ENCODE measurements around the gene LTO1. TPM values are rescaled to one million over a fixed set of nuclear protein-coding genes. Genes with fewer than 3 reads are reported as not detected.
"Not testable (repeated sequence)": the region's sequence is repeated elsewhere in the genome, so short reads cannot be mapped to it uniquely, and the experiment has no call there.

LTO1 gene
- polyA plus RNA-seq, 3 donors, result 11.5 to 17.3 (median 12.6) TPM

- H3K27ac ChIP-seq (ENCODE audit: low read depth, low read length), result no peak overlapping the region
- 80 to 85% (median 84%) methylated on average over 10 of the region's 10 CpGs for WGBS, 3 donors
Measured at GRCh38 chr11:69625476-69625875, 49.7 kb downstream of the LTO1 start.

- WGBS, 3 donors, result 78 to 93% (median 91%) methylated on average over 1 of the region's 1 CpG
Measured at GRCh38 chr11:69624293-69624692, 50.9 kb downstream of the LTO1 start.

GRCh38 chr11:69622097-69622681 lies 53.0 kb downstream of the LTO1 start:
- 74 to 80% (median 77%) methylated on average over 7 to 8 of the region's 8 CpGs for WGBS, 3 donors
- not testable (repeated sequence) for H3K27ac ChIP-seq (ENCODE audit: low read depth, low read length)

More at GRCh38 chr11:69624293-69624692, 50.9 kb downstream of the LTO1 start:
- no peak overlapping the region for H3K27ac ChIP-seq (ENCODE audit: low read depth, low read length)

GRCh38 chr11:69620683-69621290 lies 54.4 kb downstream of the LTO1 start:
- no peak overlapping the region for H3K27ac ChIP-seq (ENCODE audit: low read depth, low read length)
- WGBS, 3 donors, result 60 to 76% (median 68%) methylated on average over 2 of the region's 2 CpGs

GRCh38 chr11:69618237-69618636 lies 56.9 kb downstream of the LTO1 start:
- no peak overlapping the region for H3K27ac ChIP-seq (ENCODE audit: low read depth, low read length)
- 75 to 90% (median 89%) methylated on average over 8 of the region's 8 CpGs for WGBS, 3 donors

- 77 to 91% (median 91%) methylated on average over 10 of the region's 10 CpGs for WGBS, 3 donors
- no peak overlapping the region for H3K27ac ChIP-seq (ENCODE audit: low read depth, low read length)
Measured at GRCh38 chr11:69617682-69618081, 57.5 kb downstream of the LTO1 start.

- 78 to 96% (median 88%) methylated on average over 4 of the region's 4 CpGs for WGBS, 3 donors
- H3K27ac ChIP-seq (ENCODE audit: low read depth, low read length), result no peak overlapping the region
Measured at GRCh38 chr11:69617220-69617619, 57.9 kb downstream of the LTO1 start.

Other genes with a start within 250 kb of the LTO1 start
- not detected for gene LINC01488, start 193.7 kb downstream of the LTO1 start, polyA plus RNA-seq
- 10 to 100 TPM; 11.1 to 59.6 (median 36.9) TPM for gene CCND1, start 34.2 kb downstream of the LTO1 start, polyA plus RNA-seq
- gene FGF19, start 28.7 kb upstream of the LTO1 start, polyA plus RNA-seq, result not detected
- not detected for gene FGF4, start 100.0 kb upstream of the LTO1 start, polyA plus RNA-seq
- gene FGF3, start 144.1 kb upstream of the LTO1 start, polyA plus RNA-seq, result not detected